Choroid plexus epithelial cell (primary cell): Measurements from ENCODE around the gene TNNC1.

Source experiments
- DNase-seq: peaks from one replicate; pipeline ENCODE4 v3.0.0-alpha.2; 2010; ENCODE audit warnings: low read depth
- H3K4me3 ChIP-seq: 2 replicates; pipeline ENCODE4 v1.5.1; 2011; ENCODE audit warnings: low read depth, mild to moderate bottlenecking, control low read depth, low read length, moderate library complexity
- TF ChIP-seq, protein P1 (sequence below): conservative IDR thresholded peaks from 2 replicates; pipeline ENCODE4 v1.5.1; 2011; ENCODE audit warnings: low read depth, mild to moderate bottlenecking, control low read depth, inconsistent platforms, low read length, moderate library complexity

Gene TNNC1

DNA sequence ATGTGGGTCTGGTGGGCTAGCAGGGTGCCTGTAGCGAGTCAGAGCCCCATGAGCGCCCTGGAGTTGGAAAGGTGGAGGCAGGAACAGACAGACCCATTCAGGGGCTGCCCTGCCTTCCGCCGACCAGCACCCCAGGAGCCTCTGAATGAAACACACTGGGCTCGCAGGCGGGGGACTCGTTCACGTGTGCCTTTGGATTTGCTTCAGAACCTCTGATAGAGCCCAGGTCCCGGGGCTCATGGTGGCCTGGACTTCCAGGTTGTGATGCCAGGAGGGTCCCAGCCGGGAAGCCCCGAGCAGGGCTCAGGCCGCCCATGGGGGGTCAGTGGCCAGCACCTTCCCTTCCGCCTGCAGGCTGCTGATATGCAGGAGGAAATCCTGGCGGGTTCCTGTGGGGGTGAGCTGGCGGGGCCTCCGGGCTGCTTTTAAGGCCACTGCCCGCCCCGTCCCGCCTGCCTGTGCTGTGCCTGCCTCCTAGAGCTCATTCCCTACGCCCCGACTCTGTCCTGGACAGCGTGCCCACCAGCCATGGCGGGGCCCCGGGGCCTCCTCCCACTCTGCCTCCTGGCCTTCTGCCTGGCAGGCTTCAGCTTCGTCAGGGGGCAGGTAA, 41.1 kb upstream of the TNNC1 start, which contains the start of gene STAB1:
Gene STAB1 (plus strand): TSS at position 453 of the 610 bp plus-strand sequence. CDS start 76 bp downstream, at position 529.
- peak; percentile 17 for DNase-seq
- TF ChIP-seq, protein P1, sequence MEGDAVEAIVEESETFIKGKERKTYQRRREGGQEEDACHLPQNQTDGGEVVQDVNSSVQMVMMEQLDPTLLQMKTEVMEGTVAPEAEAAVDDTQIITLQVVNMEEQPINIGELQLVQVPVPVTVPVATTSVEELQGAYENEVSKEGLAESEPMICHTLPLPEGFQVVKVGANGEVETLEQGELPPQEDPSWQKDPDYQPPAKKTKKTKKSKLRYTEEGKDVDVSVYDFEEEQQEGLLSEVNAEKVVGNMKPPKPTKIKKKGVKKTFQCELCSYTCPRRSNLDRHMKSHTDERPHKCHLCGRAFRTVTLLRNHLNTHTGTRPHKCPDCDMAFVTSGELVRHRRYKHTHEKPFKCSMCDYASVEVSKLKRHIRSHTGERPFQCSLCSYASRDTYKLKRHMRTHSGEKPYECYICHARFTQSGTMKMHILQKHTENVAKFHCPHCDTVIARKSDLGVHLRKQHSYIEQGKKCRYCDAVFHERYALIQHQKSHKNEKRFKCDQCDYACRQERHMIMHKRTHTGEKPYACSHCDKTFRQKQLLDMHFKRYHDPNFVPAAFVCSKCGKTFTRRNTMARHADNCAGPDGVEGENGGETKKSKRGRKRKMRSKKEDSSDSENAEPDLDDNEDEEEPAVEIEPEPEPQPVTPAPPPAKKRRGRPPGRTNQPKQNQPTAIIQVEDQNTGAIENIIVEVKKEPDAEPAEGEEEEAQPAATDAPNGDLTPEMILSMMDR: no peak
- no peak within 1 kb of the TSS for H3K4me3 ChIP-seq

DNA sequence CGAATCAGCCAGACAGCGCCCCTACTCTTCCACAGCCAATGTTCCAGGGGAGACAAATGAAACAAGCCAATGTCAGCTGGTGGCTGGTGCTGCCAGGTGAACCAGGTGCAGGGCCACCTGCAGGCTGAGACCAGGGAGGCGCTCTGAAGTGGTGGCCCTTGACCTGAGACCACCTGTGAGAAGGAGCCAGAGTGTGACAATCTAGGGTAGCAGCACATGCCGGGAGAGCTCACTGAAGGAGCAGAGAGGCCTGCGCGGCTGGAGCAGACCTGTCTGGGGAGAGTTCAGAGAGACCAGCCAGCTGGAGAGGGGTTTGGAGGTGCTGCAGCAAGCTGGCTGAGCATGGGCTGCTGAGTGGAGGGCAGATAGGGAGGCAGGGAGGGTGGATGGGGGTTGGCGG, 40.6 kb upstream of the TNNC1 start:
- DNase-seq: no peak
- no peak overlapping the region for H3K4me3 ChIP-seq
- TF ChIP-seq, protein P1: no peak

DNA sequence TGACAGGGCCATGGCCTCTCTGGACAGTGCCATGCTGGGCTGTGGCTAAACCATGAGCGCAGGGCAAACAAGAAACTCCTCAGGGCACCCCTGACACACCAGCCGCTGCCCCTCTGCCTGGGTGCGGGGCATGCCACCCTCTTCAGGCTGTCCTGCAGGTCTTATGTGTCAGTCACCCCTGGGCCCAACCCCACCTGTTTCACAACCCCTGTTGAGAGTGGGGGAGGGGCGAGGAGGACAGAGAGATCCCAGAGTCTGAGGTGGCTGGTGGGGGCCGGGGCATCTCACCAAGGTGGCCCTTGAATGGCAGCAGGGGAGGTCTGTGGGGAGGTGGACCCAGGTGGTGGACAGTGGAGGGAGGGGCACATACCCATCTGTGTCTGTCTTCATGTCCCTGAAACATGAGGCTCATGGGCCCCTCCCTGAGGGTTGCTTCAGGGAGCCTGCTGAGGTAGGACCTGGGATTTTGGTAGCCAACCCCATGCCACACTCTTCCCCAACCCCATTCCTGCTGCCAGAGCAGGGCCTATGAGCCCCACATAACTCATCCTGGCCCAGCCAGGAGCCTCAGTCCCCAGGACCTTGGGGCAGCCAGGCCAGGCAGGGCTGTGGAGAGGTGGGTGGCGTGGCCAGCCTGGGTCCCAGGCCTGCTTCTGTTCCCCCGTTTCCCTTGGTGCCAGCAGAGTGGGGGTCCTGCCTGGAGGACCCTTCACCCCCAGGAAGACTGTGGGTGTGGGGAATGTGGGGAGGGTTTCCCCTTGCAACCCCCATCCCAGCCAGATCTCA, 39.6 kb upstream of the TNNC1 start:
- no peak overlapping the region for H3K4me3 ChIP-seq
- TF ChIP-seq, protein P1: no peak
- DNase-seq: no peak

DNA sequence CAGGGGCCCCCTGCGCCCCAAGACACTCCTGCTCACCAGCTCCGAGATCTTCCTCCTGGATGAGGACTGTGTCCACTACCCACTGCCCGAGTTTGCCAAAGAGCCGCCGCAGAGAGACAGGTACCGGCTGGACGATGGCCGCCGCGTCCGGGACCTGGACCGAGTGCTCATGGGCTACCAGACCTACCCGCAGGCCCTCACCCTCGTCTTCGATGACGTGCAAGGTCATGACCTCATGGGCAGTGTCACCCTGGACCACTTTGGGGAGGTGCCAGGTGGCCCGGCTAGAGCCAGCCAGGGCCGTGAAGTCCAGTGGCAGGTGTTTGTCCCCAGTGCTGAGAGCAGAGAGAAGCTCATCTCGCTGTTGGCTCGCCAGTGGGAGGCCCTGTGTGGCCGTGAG, 38.2 kb upstream of the TNNC1 start:
- TF ChIP-seq, protein P1: no peak
- H3K4me3 ChIP-seq: no peak overlapping the region
- DNase-seq: no peak

DNA sequence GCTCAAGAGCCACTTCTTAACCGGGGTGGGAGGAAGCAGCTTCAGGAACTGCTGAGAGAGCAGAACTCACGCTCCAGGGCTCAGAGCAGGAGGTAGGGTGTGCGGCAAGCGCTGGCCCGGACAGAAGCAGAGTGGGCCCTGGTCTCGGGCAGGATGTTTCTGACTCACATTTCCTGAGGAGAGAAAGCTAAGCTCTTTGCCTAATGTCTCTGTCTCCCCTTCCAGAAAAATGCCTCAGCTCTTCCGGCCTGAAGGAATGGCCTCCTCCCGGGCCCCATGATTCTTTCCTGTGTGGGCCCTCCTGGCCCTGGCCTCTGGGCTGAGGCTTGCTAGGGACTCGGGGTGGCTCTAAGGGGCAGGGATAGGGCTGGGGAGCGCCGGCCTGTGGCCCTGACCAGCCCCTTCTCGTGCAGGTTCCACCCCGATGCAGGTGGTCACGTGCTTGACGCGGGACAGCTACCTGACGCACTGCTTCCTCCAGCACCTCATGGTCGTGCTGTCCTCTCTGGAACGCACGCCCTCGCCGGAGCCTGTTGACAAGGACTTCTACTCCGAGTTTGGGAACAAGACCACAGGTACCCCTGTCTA, 37.2 kb upstream of the TNNC1 start:
- TF ChIP-seq, protein P1: no peak
- DNase-seq: peak; percentile 84
- H3K4me3 ChIP-seq: no peak overlapping the region

DNA sequence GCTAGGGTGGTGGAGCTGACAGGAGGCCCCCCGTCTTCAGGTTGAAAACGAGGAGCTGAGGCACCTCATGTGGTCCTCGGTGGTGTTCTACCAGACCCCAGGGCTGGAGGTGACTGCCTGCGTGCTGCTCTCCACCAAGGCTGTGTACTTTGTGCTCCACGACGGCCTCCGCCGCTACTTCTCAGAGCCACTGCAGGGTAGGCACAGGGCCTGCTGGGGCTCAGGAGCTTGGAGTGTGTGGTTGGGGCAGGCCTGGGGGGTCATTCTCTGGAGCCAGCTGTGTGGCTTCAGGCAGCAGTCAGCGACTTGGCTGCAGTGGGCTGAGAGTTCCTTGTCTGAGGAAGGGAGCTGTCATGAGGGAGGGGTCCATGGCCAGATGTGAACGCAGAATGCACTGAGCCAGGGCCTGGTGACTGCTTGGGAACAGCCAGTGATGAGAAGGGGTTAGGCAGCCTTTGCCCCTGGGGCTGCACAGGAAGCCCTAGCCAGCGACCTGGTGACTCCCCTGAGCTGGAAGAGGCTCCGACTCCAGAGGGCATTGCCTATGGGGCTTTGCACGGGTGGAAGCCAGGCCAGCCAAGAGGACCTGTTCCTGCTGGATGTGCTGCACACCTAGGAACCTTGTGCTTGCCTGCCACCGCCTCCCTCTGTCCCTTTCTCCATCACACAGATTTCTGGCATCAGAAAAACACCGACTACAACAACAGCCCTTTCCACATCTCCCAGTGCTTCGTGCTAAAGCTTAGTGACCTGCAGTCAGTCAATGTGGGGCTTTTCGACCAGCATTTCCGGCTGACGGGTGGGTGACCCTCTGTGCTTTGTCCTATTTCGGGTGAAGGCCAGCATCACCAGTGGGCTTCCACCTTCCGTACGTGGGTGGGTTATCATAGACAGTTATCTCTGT, 36.4 kb upstream of the TNNC1 start:
- no peak overlapping the region for H3K4me3 ChIP-seq
- no peak for DNase-seq

More for the DNA sequence above, 36.4 kb upstream of the TNNC1 start:
- TF ChIP-seq, protein P1: no peak
